GM12892 (cell line): ENCODE measurements around the gene GRK6. TPM values are rescaled to one million over a fixed set of nuclear protein-coding genes. Genes with fewer than 3 reads are reported as not detected.

Experiments used
- DNase-seq: peaks from one replicate; pipeline ENCODE4 v3.0.0; 2011; ENCODE audit not compliant: insufficient read length
- FAIRE-seq: peaks from 2 replicates; lab custom pipeline; 2011; peaks lifted over from hg19 to GRCh38; lab: Jason Lieb, UNC
- POLR2A ChIP-seq: IDR thresholded peaks from 2 replicates; pipeline ENCODE4 v1.6.1; 2011; ENCODE audit warnings: low read depth, low read length, control low read depth
- POLR2AphosphoS5 ChIP-seq: IDR thresholded peaks from 2 replicates; pipeline ENCODE4 v1.6.1; 2011; ENCODE audit warnings: low read depth, low read length, control low read depth
- TAF1 ChIP-seq: IDR thresholded peaks from 2 replicates; pipeline ENCODE4 v1.6.1; 2011; ENCODE audit warnings: low read depth, mild to moderate bottlenecking, control low read depth, low read length, borderline replicate concordance
- polyA plus RNA-seq: library from polyadenylated mRNA; unstranded; fragments of >200 nt; gene quantifications from one replicate; pipeline ENCODE4 v1.2.1, GENCODE V29; 2012; ENCODE audit warnings: missing spikeins, inconsistent platforms; ENCODE audit not compliant: missing spikeins

Gene GRK6
- polyA plus RNA-seq, result 26.9 TPM

DNA sequence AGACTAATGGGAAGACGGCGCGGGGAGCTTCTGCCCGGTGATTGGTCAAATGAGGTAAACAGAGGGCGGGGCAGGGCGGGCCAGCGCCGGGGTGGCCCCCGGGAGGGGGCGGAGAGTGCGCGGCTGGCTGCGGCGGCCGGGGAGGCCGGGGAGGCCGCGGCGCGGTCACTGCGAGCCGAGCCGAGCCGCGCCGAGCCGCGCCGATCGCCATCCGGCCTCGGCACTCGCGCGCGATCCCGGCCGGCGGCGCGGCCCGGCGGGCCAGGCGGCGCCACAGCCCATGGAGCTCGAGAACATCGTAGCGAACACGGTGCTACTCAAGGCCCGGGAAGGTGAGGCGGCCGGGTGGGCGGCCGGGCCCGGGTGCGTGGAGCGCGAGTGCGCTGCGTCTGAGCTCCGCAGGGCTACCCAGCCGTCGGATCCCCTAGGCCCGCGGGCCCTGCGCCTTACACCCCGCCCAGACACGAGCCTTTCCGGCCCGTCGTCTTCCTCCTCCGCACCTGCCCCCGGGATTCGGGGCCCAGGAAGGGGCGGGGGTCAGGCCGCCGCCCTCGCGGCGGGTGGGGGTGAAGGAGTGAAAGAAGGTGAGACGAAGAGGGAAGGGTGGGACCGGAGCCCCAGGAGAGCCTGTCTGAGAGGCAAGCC is at the start of gene GRK6:
TSS of gene GRK6 (plus strand) at position 111 of the 645 bp plus-strand sequence. CDS start at position 281, 170 bp downstream.
- DNase-seq, result no peak
- FAIRE-seq, result peak; percentile 74
- no peak for TF ChIP-seq POLR2AphosphoS5
- TF ChIP-seq POLR2A, result peak; percentile 75
- peak; percentile 24; the same call in 1 of the 2 replicates for TF ChIP-seq TAF1

DNA sequence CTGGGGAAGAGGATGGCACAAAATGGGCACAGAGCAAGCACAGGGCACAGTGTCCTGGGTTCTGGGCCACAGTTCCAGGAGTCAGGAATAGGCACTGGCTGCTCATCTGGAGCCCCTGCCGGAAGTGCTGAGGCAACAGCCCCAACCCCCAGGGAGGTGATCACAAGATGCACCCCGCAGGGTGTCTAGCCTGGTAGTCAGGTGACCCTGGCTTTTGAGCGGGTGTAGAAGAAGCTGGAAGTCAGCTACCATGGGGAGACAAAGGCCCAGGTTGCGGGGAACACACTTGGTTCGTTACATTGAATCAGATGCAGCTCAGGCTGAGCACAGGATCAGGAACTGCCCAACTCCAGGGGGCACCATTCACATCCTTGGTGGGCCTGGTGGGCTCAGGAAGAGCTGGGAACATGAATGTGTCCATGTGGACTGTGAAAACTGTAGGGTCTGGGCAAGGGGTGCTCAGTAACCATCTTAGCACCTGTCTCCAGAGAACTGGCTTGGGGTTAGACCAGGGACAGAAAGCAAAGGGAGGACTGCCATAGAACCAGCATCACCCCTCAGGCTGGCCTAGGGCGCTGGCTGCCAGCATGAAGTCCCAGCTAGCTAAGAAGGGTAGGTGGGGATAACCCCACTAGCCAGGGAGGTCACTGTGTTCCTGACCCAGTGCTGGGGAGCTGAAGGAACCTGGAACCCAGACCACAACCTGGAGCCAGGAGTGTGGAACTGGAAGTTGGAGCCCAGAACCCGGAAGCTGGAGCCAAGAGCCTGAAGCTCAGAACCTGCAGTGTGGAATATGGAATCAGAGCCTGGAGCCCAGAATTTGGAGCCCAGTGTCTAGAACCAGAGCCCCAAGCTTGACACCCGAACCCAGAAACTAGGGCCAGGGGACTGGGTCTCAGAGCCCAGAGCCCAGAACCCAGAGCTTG is 48.4 kb upstream of the GRK6 start:
- TF ChIP-seq TAF1 (no peak), POLR2AphosphoS5 (no peak), POLR2A (no peak)
- DNase-seq, result no peak
- no peak for FAIRE-seq

DNA sequence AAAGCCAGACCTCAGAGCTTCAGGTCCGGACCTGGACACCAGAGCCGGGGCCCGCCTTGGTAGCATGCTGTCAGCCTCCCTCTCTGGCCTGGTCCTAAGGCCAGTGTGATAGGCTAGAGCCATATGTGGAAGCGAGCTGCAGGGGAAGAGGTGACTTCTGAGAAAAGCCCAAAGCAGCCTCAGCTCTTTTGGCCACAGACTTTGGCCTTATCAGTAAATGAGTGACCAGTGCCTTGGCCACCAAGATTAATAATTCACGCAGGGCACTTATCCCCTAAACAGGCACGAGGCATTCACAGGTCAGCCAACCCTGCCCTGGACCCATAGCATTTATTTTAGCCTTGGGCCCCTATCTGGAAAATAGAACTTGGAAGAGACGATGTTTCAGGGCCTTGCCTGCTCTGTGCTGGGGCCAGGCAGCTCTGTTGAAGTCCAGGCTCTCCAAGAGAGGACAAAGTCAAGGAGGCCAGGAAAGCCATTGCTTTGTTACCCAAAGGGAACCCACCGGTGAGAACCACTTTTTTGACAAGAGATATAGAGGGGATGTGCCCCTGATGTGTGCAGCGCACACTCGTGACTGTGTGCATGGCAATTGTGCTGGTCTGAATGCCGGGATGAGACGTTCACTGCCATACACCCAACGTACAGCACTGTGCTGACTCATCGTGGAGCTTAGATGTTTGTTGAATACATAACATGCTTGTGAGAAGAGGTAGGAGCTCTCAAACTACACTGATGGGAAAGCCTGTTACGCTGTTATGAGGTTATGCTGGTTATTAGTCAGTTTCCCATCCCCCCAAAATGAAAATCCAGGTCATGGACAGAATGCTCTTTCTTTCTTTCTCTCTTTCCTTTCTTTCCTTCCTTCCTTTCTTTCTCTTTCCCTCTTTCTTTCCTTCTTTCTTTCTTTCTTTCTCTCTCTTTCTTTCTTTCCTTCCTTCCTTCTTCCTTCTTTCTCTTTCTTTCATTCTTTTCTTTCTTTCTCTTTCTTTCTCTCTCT is 47.3 kb upstream of the GRK6 start:
- DNase-seq, result no peak

DNA sequence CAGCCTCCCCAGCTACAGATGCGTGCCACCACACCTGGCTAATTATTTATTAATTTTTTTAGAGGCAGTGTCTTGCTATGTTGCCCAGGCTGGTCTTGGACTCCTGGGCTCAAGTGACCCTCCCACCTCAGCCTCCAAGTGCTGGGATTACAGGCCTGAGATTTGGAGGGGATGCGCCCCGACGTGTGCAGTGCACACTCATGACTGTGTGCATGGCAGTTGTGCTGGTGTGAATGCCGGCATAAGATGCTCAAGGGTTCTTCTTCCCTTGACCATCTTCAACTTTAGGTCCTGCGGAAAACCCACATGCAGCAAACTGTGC is 45.7 kb upstream of the GRK6 start:
- DNase-seq, result no peak
- no peak for FAIRE-seq
- TF ChIP-seq TAF1 (no peak), POLR2A (no peak), POLR2AphosphoS5 (no peak)

More for the DNA sequence above, 47.3 kb upstream of the GRK6 start:
- TF ChIP-seq POLR2AphosphoS5 (no peak), POLR2A (no peak), TAF1 (no peak)
- FAIRE-seq, result peak; percentile 83

DNA sequence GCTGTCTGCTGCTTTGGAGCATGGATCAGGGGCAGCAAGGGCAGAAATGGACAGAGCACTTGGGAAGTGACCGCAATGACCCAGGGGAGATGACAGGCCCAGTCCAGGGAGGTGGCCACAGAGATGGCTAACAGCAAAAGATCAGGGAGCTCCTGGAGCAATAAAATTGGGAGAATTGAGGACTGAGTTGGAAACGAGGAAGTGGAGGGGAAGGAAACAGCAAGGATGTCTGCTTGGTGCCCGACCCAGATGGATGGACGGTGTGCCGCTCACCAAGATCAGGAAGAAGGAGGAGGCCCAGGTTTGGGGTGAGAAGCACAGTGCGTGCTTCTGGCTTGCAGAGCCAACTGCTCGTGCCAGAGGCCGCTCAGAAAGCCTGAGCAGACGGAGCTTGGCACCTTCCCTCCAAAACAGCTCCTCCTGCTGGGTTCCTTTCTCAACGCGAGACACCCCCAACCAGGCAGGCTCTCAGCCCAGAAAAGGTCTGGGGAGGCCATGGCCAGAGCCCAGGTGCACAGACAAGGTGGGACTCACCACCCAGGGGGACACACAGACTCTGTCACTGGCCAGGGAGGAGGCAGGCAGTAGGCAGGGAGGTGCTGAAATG is 44.0 kb upstream of the GRK6 start:
- FAIRE-seq, result peak; percentile 14
- no peak for DNase-seq
- TF ChIP-seq TAF1 (no peak), POLR2AphosphoS5 (no peak), POLR2A (no peak)

DNA sequence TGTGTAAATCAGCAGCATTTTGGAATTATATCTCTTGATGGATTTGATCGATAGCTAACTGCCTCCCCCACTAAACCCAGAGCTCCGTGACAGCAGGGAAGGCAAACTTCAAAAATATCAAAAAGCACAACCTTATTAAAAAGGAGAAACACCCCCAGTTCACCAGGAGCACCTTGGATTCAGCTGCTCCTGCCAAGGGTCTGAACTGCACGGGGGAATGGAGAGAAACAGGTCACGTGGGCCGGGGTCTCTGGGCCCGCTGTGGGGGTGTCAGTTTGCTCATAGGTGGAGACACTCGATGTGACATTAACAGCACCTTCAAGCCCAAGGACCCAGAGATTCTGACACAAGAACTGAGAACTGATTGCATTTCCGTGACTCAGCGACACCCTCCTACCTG is 43.3 kb upstream of the GRK6 start:
- TF ChIP-seq POLR2AphosphoS5 (no peak), TAF1 (no peak), POLR2A (no peak)
- FAIRE-seq (no peak), DNase-seq (no peak)

DNA sequence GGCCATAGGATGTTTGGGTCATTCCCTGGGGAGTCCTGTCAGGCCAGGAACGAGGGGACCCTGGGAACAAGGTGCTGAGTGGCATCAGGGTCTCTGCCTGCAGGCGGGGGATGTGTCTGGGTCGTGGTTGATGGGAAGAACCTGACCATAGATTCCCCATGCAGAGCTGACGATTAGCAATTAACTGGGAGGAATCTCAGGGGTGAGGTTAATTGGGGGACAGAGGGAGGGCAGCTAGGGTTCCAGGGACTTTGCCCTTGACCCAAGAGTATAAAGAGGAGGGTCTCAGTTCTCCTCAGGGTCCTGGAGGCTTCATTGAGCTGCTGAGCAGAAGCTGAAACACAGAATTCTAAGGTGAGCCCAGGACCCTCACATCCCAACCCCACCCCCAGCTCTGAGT is 42.3 kb upstream of the GRK6 start, which contains the start of gene SLC34A1:
TSS of gene SLC34A1 (plus strand) at position 301 of the 400 bp plus-strand sequence. CDS start 1,308 bp downstream, outside the sequence.
- FAIRE-seq, result no peak
- no peak for DNase-seq
- TF ChIP-seq TAF1 (no peak), POLR2A (no peak), POLR2AphosphoS5 (no peak)

DNA sequence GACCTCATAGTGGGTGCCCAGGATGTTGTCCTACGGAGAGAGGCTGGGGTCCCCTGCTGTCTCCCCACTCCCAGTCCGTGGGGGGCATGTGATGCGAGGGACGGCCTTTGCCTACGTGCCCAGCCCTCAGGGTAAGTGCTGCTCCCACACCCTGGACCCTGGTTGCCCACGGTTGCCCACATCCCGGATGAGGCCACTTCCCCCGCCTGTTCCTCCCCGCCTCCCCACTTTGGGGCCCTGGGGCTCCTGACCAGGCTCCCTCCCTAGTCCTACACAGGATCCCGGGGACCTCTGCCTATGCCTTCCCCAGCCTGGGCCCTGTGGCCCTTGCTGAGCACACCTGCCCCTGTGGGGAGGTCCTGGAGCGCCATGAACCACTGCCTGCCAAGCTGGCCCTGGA is 40.8 kb upstream of the GRK6 start:
- DNase-seq (no peak), FAIRE-seq (no peak)
- TF ChIP-seq POLR2A, result no peak

DNA sequence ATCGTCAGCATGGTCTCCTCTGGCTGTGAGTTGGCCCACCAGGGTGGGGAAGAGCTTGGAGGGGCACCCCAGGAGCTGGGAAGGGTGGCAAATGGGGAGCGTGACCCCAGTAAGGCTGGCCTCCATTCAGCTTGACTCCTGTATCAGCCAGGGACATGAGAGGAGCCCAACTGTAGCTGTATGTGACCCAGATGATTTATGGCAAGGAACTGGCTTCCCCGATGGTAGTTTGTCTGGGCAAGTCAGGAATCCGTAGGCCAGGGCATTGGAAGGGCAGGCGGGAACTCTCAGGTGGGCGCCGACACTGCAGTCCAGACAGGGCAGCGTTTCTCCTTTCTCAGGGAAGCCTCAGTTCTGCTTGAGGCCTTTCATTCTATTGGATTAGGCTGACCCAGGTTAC is 39.9 kb upstream of the GRK6 start:
- TF ChIP-seq POLR2A, result no peak
- FAIRE-seq (no peak), DNase-seq (no peak)

DNA sequence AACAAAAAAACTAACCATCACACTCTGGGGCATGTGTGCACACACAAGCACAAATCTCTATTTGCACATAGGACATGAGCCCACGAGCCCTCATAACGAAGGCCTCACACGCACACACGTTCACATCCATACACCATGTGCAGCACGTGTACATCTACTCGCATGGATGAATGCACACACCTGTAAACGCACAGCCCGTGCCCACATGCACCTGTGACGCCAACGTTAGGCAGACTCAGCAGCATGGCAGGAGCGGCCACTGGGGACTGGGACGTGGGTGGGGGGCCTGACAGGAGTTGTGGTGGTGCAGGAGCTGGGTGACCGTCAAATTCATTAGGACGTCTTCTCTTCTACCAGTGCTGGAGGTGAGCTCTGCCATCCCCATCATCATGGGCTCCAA is 39.1 kb upstream of the GRK6 start:
- no peak for FAIRE-seq
- TF ChIP-seq TAF1, result no peak
- TF ChIP-seq POLR2A, result no peak
- TF ChIP-seq POLR2AphosphoS5, result no peak

DNA sequence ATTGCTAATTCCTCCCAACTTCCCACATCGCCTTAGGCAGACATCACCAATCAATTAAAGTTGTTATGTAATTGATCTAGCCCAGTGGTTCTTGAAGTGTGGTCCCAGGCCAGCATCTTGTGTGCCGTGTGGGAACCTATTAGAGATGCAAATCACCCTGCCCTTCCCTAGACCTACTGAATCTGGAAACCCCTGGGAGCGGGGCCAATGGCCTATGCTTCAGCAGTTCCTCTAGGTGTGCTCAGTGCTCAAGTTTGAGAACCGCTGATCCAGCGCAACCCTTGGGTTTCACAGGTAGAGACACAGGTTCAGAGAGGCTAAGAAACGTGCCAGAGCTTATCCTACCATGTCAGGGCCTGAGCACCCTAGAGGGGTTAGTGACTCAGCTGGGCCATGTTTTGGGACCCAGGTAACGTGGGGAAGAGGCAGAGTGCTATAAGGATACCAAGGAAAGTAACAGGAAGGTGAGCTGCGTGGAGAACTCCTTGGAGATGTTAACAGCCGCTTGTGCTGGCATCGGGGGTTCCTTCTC is 37.9 kb upstream of the GRK6 start:
- TF ChIP-seq POLR2AphosphoS5, result no peak
- TF ChIP-seq TAF1, result no peak
- no peak for TF ChIP-seq POLR2A
- no peak for DNase-seq
- FAIRE-seq, result peak; percentile 17

More for the DNA sequence above, 39.1 kb upstream of the GRK6 start:
- DNase-seq, result no peak
